ENCODE measurements around the gene OXSR1. TPM values are rescaled to one million over a fixed set of nuclear protein-coding genes. Genes with fewer than 3 reads are reported as not detected.

The OXSR1 gene
- total RNA-seq, 1 donor from 2014 or later = 32.7 TPM

DNA sequence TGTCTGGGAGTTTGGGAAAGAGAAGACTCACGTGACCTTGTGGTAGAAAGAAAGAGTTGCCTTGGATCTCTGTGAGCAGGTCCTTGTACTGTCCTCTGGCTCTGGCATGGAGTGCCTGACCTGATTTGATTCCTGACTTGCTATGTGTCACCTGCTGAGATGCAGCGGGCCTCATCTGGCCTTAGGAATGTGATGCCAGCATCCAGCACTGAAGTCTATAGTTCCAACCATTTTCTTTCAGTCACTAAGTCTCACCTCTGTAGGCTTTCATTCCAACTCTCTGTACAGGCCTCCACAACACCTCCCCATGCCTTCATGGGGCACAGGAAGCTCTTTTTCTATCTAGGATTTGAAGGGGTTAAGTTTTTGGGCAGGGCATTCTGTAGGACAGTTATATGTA, 12.1 kb upstream of the OXSR1 start:
- Histone ChIP-seq H3K9me3 (no peaks in the 10 kb centered on the region), H3K27me3 (no peaks in the 10 kb centered on the region), H3K36me3 (no peaks in the 10 kb centered on the region), H3K4me1 (peaks cover 21% of the 10 kb centered on the region), H3K4me3 (no peak overlapping the region), H3K27ac (peak overlapping the region; percentile 17)
- DNase-seq (no peak), ATAC-seq (no peak)
- intact Hi-C loops (cut with DNase I) = no loop called here
- TF ChIP-seq, protein P1, sequence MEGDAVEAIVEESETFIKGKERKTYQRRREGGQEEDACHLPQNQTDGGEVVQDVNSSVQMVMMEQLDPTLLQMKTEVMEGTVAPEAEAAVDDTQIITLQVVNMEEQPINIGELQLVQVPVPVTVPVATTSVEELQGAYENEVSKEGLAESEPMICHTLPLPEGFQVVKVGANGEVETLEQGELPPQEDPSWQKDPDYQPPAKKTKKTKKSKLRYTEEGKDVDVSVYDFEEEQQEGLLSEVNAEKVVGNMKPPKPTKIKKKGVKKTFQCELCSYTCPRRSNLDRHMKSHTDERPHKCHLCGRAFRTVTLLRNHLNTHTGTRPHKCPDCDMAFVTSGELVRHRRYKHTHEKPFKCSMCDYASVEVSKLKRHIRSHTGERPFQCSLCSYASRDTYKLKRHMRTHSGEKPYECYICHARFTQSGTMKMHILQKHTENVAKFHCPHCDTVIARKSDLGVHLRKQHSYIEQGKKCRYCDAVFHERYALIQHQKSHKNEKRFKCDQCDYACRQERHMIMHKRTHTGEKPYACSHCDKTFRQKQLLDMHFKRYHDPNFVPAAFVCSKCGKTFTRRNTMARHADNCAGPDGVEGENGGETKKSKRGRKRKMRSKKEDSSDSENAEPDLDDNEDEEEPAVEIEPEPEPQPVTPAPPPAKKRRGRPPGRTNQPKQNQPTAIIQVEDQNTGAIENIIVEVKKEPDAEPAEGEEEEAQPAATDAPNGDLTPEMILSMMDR (IDR thresholded peaks at IDR 0.05) = no peak

DNA sequence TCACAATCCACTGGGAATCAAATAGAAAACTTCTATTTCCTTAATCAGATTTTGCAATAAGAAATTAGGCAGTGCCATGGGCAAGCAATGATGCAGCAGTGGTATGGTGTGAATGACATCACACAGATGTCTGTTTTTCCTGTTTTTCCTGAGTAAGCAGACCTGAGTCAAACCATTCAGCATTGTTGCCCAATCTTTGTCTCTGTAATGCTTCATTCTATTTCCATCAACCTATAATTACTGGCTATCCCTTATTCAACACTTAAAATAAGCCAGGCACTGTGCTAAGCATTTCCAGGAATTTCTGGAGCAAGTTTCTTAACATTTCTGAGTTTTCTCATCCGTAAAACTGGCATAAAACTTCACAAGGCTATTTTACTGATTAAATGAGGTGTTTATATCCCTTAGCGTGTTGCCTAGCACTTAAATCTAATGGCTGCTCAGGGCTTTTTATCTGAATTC, 11.3 kb upstream of the OXSR1 start:
- H3K9me3 ChIP-seq = no peaks in the 10 kb centered on the region
- intact Hi-C loops (cut with DNase I) = no loop called here
- no peak overlapping the region for H3K4me3 ChIP-seq
- peaks cover 21% of the 10 kb centered on the region for H3K4me1 ChIP-seq
- no peaks in the 10 kb centered on the region for H3K36me3 ChIP-seq
- ATAC-seq (peak; percentile 55), DNase-seq (no peak)
- TF ChIP-seq, protein P1 (IDR thresholded peaks at IDR 0.05) = no peak
- H3K27me3 ChIP-seq = no peaks in the 10 kb centered on the region
- no peak overlapping the region for H3K27ac ChIP-seq

DNA sequence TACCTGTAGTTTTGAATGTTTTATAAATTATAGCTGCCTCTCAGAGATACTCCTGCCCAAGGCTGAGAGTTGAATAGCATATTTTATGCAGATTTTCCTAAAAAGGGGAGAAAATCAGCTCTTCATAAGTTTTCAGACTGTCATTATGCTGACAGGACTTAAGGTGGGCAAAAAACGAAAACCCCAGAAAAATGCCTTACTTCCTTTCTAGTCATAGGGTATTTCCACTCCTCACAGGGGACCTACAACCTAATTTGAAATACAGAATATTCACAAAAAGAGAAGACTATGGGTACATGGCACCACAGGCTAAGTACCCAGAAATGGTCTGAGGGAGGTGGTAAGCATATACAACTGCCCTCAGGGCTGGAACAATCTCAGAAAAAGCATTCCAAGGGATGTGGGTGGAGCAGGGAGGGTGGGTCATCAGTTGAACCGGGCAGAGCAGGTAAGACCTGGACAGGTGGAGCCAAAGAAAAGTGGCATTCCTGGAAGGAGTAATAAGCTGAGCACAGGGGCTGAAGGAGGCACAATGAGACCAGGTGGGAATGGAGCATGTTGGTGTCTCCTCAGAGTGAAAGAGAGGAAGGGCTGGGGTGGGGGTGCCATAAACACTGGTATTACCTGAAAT, 10.6 kb upstream of the OXSR1 start:
- H3K9me3 ChIP-seq = no peaks in the 10 kb centered on the region
- peaks cover 21% of the 10 kb centered on the region for H3K4me1 ChIP-seq
- TF ChIP-seq, protein P1 (IDR thresholded peaks at IDR 0.05) = no peak
- H3K27ac ChIP-seq = no peak overlapping the region
- ATAC-seq = peak; percentile 70
- H3K4me3 ChIP-seq = no peak overlapping the region
- intact Hi-C loops (cut with DNase I) = no loop called here
- DNase-seq = no peak
- no peaks in the 10 kb centered on the region for H3K27me3 ChIP-seq
- H3K36me3 ChIP-seq = no peaks in the 10 kb centered on the region

DNA sequence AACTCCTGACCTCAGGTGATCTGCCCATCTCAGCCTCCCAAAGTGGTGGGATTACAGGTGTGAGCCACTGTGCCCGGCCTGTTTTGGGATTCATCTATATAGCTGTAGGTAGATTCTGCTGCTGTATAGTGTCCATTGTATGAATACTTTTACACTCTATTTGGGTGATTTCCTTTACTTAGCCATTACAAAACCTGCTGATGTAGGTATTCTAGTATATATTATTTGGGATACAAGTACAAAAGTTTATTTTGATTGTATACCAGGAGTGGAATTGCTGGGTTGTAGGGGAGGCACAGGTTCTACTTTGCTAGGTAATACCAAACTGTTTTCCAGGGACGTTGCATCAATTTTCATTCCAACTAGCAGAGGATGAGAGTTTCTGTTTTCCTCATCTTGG, 9.5 kb upstream of the OXSR1 start:
- DNase-seq = no peak
- no peaks in the 10 kb centered on the region for H3K9me3 ChIP-seq
- H3K36me3 ChIP-seq = no peaks in the 10 kb centered on the region
- no peak overlapping the region for H3K4me3 ChIP-seq
- no peaks in the 10 kb centered on the region for H3K27me3 ChIP-seq
- H3K4me1 ChIP-seq = peaks cover 21% of the 10 kb centered on the region
- intact Hi-C loops (cut with DNase I) = no loop called here
- no peak overlapping the region for H3K27ac ChIP-seq
- TF ChIP-seq, protein P1 (IDR thresholded peaks at IDR 0.05) = no peak
- no peak for ATAC-seq

DNA sequence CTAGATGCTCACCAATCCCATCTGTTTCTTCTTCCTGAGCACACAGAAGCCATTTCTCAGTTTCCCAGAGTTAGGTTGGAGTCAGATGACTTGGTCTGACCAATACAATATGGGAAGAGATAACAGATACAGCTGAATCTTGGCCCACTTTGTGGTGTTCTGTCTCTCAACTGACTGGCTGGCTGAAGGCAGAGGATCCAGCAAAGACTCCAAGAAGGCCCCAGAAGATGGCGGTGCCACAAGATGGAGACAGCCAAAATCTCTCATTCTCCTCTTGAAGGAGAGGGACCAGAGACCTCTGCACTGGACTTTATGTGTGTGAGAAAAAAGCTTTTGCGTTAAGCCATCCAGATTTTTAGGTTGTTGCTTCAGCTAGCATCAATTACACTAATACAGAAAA, 8.2 kb upstream of the OXSR1 start:
- no peaks in the 10 kb centered on the region for H3K9me3 ChIP-seq
- intact Hi-C loops (cut with DNase I) = no loop called here
- ATAC-seq (no peak), DNase-seq (no peak)
- no peak overlapping the region for H3K4me3 ChIP-seq
- TF ChIP-seq, protein P1 (IDR thresholded peaks at IDR 0.05) = no peak
- no peaks in the 10 kb centered on the region for H3K27me3 ChIP-seq
- no peak overlapping the region for H3K27ac ChIP-seq
- no peaks in the 10 kb centered on the region for H3K36me3 ChIP-seq
- peaks cover 15% of the 10 kb centered on the region for H3K4me1 ChIP-seq

DNA sequence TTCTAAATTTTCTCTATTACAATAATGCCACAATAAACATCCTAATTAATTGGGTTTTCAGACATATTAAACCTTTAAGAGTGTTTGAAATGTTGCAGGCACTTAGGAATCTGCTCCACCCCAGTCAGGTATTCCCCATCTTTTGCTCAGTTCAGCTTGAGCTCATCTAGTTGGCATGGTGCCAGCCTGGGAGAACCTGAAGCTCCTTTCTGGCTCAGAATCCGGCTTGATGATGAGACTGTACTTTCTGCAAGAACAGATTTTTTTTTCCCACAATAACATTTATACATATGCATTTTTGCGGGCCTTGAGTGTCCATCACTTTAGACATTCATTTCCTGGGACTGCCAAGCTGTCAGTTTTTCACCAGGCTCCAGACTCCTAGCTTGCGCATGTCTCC, 7.7 kb upstream of the OXSR1 start:
- no peak for ATAC-seq
- no peak for DNase-seq
- Histone ChIP-seq H3K27ac (no peak overlapping the region), H3K27me3 (no peaks in the 10 kb centered on the region), H3K9me3 (no peaks in the 10 kb centered on the region), H3K36me3 (no peaks in the 10 kb centered on the region), H3K4me3 (no peak overlapping the region), H3K4me1 (peaks cover 15% of the 10 kb centered on the region)
- intact Hi-C loops (cut with DNase I) = no loop called here
- TF ChIP-seq, protein P1 (IDR thresholded peaks at IDR 0.05) = no peak
